Prostate gland (tissue), 1 donor: ENCODE measurements around the gene TPD52L1.

Source experiments
- POLR2A ChIP-seq: fragments of 450-650 bp; IDR thresholded peaks from one replicate; pipeline ENCODE4 v1.6.1; 2016; ENCODE audit warnings: antibody characterized with exemption, mild to moderate bottlenecking
- POLR2AphosphoS5 ChIP-seq: sonication (generic); formaldehyde crosslinking; IDR thresholded peaks from one replicate; pipeline ENCODE4 v1.6.1; 2017; ENCODE audit warnings: antibody characterized with exemption

DNA sequence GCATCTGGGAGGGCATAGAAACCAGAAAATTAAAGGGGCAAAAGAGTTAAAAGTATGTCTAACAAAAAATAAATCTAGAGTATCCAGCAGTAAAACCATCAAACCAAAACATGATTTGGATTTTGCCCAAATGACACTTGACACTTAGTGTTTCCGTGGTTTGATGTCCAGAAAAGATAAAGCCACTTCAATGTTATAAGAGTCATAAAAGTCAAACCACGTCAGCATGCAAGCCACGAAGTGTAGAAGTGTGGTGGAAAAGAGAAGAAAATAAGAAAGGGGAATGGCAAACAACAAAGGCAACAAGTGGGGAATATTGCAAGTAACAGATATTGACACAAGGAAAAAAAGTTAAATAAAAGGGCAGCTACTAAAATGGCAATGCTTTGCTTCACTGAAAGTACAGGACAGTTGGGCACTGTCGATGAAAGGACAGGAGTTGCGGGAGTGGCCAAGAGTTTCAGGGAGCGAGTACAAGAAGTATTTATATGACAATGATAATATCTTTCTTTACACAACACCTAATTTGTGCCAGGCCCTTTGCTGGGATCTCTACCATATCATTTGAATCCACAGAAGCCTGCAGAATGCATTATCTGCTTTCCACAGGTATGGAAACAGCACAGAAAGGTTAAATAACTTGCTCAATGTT is 154.5 kb downstream of the TPD52L1 start:
- no peak for TF ChIP-seq POLR2A
- peak; percentile 59 for TF ChIP-seq POLR2AphosphoS5
